K562 (cell line): Measurements from ENCODE around the gene CTBP2. TPM values are rescaled to one million over a fixed set of nuclear protein-coding genes. Genes with fewer than 3 reads are reported as not detected.

Experiments used
- CTBP1 ChIP-seq: fragments of 450-650 bp; IDR thresholded peaks from 2 replicates; pipeline ENCODE4 v1.6.1; 2016; ENCODE audit warnings: borderline replicate concordance
- HMGN3 ChIP-seq: IDR thresholded peaks from 2 replicates; pipeline ENCODE4 v1.6.1; 2011; ENCODE audit warnings: borderline replicate concordance, low read depth, mild to moderate bottlenecking, mixed read lengths, low read length; ENCODE audit not compliant: insufficient read length; ENCODE audit errors: extremely low read depth
- MCM7 ChIP-seq, 2 experiments: fragments of 450-650 bp; IDR thresholded peaks; 2 replicates each; pipeline ENCODE4 v1.6.1; 2016 to 2018
- MTA2 ChIP-seq: fragments of 450-650 bp; IDR thresholded peaks from 2 replicates; pipeline ENCODE4 v1.6.1; 2016; ENCODE audit warnings: low read depth
- PHF8 ChIP-seq: fragments of 200-600 bp; sonication (generic); IDR thresholded peaks from 2 replicates; pipeline ENCODE4 v1.6.1; 2012; ENCODE audit warnings: mixed run types, mild to moderate bottlenecking, inconsistent platforms, low read length, moderate library complexity, borderline replicate concordance
- POLR2G ChIP-seq: fragments of 200-400 bp; formaldehyde crosslinking; IDR thresholded peaks from 2 replicates; pipeline ENCODE4 v1.6.1; 2017; ENCODE audit warnings: low read depth, mild to moderate bottlenecking, antibody characterized with exemption, low read length, moderate library complexity
- SMAD4 ChIP-seq: fragments of 250-450 bp; sonication (Bioruptor Pico); conservative IDR thresholded peaks from 2 replicates; pipeline ENCODE4 v1.8.0; 2021; ENCODE audit warnings: inconsistent platforms, mild to moderate bottlenecking, moderate library complexity
- polyA plus RNA-seq, 8 experiments: library from polyadenylated mRNA; depleted of rRNA in 4 of 8; stranded (reverse) in 5 of 8; unstranded in 3 of 8; fragments of >200 nt; fragmentation: Nextera tagmentation in 2 of 8; fragmentation: Illumina TruSeq in 1 of 8; extraction: Ambion mirVana in 2 of 8; extraction: Trizol in 1 of 8; gene quantifications; 2 replicates each; pipeline versions ENCODE4 v1.2.1 to v1.2.3, GENCODE V29; 2011 to 2014; ENCODE audit warnings: inconsistent platforms in 1 of 8, missing spikeins in 1 of 8
- total RNA-seq, 7 experiments: library from RNA; depleted of rRNA in 6 of 7; stranded (reverse); fragments of >200 nt in 6 of 7; fragmentation: Illumina TruSeq in 2 of 7; extraction: Trizol in 2 of 7; gene quantifications; 2 replicates each; pipeline versions ENCODE4 v1.2.1 to v1.2.3, GENCODE V29; 2011 to 2021; ENCODE audit warnings: low replicate concordance in 1 of 7
- TF ChIP-seq, protein P1 (sequence below): sonication (generic); formaldehyde crosslinking; IDR thresholded peaks from 2 replicates; pipeline ENCODE4 v1.8.0; 2022; ENCODE audit warnings: mild to moderate bottlenecking, missing genetic modification reagents
- TF ChIP-seq, protein P2 (sequence below): fragments of 250-450 bp; sonication (Bioruptor Pico); IDR thresholded peaks from 2 replicates; pipeline ENCODE4 v1.9.0; 2021; ENCODE audit warnings: mild to moderate bottlenecking, inconsistent platforms
- TF ChIP-seq, protein P3 (sequence below): sonication (generic); formaldehyde crosslinking; IDR thresholded peaks from 2 replicates; pipeline ENCODE4 v1.8.1; 2023; ENCODE audit warnings: missing genetic modification reagents, mild to moderate bottlenecking, borderline replicate concordance

The CTBP2 gene
- total and polyA plus RNA-seq, 9 of the 15 experiments (the other 6 are each of a cell fraction or from before 2014, with no cell fraction given) = 1.3 to 8.8 (median 5.1) TPM

DNA sequence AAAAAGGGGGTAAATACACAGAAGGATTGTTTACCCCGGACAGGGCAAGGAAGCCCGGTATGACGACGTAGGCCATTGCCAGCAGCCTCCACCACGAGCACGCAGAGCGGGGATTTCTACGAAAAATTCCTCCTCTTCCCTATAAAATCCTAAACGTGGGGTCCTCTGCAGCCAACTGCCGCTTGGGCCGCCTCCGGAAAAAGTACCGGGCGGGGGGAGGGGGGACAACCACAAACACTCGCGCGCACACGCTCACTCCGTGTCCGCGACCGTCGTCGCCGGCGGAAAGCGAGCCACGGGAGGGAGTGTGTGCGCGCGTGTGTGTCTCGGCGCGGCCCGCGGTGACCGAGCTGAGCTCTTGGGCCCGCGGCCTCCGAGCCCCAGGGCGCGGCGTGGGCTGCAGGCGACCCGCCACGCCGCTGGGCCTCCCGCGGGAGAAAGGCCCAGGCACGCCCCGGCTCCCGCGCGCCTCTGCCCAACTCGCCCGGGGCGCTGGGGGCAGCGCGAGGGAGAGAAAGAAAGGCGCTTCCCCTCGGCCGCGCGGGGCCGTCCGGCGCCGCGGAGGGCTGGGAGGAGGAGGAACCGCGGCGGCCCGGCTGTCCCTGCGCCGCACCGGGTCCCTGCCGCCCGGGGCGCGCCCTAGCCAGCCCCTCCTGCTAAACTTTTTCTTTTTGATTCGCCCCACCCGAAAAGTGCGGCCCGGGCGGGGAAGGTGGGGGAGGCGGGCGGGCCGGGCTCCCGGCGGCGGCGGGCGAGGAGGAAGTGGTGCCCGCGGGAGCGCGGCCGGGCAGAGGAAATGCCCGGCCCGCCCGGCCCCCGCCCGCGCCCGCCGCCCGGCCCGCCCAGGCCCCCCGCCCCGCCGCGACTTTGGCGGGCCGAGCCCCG, 1.5 kb downstream of the CTBP2 start (continued):
- TF ChIP-seq, protein P1, sequence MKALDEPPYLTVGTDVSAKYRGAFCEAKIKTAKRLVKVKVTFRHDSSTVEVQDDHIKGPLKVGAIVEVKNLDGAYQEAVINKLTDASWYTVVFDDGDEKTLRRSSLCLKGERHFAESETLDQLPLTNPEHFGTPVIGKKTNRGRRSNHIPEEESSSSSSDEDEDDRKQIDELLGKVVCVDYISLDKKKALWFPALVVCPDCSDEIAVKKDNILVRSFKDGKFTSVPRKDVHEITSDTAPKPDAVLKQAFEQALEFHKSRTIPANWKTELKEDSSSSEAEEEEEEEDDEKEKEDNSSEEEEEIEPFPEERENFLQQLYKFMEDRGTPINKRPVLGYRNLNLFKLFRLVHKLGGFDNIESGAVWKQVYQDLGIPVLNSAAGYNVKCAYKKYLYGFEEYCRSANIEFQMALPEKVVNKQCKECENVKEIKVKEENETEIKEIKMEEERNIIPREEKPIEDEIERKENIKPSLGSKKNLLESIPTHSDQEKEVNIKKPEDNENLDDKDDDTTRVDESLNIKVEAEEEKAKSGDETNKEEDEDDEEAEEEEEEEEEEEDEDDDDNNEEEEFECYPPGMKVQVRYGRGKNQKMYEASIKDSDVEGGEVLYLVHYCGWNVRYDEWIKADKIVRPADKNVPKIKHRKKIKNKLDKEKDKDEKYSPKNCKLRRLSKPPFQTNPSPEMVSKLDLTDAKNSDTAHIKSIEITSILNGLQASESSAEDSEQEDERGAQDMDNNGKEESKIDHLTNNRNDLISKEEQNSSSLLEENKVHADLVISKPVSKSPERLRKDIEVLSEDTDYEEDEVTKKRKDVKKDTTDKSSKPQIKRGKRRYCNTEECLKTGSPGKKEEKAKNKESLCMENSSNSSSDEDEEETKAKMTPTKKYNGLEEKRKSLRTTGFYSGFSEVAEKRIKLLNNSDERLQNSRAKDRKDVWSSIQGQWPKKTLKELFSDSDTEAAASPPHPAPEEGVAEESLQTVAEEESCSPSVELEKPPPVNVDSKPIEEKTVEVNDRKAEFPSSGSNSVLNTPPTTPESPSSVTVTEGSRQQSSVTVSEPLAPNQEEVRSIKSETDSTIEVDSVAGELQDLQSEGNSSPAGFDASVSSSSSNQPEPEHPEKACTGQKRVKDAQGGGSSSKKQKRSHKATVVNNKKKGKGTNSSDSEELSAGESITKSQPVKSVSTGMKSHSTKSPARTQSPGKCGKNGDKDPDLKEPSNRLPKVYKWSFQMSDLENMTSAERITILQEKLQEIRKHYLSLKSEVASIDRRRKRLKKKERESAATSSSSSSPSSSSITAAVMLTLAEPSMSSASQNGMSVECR (CRISPR knock-in tag) = 0 out of 2 replicates have a peak, but pooled peaks have one; percentile 41
- TF ChIP-seq, protein P2, sequence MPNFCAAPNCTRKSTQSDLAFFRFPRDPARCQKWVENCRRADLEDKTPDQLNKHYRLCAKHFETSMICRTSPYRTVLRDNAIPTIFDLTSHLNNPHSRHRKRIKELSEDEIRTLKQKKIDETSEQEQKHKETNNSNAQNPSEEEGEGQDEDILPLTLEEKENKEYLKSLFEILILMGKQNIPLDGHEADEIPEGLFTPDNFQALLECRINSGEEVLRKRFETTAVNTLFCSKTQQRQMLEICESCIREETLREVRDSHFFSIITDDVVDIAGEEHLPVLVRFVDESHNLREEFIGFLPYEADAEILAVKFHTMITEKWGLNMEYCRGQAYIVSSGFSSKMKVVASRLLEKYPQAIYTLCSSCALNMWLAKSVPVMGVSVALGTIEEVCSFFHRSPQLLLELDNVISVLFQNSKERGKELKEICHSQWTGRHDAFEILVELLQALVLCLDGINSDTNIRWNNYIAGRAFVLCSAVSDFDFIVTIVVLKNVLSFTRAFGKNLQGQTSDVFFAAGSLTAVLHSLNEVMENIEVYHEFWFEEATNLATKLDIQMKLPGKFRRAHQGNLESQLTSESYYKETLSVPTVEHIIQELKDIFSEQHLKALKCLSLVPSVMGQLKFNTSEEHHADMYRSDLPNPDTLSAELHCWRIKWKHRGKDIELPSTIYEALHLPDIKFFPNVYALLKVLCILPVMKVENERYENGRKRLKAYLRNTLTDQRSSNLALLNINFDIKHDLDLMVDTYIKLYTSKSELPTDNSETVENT (CRISPR knock-in tag) = 0 out of 2 replicates have a peak, but pooled peaks have one; percentile 42
- peak; percentile 56; the same call in 1 of the 2 replicates for TF ChIP-seq PHF8
- TF ChIP-seq, protein P3, sequence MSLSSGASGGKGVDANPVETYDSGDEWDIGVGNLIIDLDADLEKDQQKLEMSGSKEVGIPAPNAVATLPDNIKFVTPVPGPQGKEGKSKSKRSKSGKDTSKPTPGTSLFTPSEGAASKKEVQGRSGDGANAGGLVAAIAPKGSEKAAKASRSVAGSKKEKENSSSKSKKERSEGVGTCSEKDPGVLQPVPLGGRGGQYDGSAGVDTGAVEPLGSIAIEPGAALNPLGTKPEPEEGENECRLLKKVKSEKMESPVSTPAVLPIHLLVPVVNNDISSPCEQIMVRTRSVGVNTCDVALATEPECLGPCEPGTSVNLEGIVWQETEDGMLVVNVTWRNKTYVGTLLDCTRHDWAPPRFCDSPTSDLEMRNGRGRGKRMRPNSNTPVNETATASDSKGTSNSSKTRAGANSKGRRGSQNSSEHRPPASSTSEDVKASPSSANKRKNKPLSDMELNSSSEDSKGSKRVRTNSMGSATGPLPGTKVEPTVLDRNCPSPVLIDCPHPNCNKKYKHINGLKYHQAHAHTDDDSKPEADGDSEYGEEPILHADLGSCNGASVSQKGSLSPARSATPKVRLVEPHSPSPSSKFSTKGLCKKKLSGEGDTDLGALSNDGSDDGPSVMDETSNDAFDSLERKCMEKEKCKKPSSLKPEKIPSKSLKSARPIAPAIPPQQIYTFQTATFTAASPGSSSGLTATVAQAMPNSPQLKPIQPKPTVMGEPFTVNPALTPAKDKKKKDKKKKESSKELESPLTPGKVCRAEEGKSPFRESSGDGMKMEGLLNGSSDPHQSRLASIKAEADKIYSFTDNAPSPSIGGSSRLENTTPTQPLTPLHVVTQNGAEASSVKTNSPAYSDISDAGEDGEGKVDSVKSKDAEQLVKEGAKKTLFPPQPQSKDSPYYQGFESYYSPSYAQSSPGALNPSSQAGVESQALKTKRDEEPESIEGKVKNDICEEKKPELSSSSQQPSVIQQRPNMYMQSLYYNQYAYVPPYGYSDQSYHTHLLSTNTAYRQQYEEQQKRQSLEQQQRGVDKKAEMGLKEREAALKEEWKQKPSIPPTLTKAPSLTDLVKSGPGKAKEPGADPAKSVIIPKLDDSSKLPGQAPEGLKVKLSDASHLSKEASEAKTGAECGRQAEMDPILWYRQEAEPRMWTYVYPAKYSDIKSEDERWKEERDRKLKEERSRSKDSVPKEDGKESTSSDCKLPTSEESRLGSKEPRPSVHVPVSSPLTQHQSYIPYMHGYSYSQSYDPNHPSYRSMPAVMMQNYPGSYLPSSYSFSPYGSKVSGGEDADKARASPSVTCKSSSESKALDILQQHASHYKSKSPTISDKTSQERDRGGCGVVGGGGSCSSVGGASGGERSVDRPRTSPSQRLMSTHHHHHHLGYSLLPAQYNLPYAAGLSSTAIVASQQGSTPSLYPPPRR (CRISPR knock-in tag) = no peak
- TF ChIP-seq CTBP1 = peak; percentile 56
- peak; percentile 25; the same call in 1 of the 2 replicates for TF ChIP-seq SMAD4 (CRISPR knock-in tag)
- TF ChIP-seq MCM7 (IDR thresholded peaks at IDR 0.05) = no peak
- TF ChIP-seq HMGN3 = peak; percentile 24
- no peak for TF ChIP-seq MTA2
- TF ChIP-seq POLR2G = peak; percentile 78
